HG03520 (cell line): ENCODE measurements around the gene UBL4B.
"Not testable (repeated sequence)": the region's sequence is repeated elsewhere in the genome, so short reads cannot be mapped to it uniquely, and the experiment has no call there.

Experiments used
- ATAC-seq: cut with Tn5 transposase; IDR thresholded peaks from one replicate; pipeline ENCODE4 v1.9.1; 2021; ENCODE audit warnings: mild to moderate bottlenecking, moderate library complexity; ENCODE audit not compliant: unreplicated experiment

Gene UBL4B

DNA sequence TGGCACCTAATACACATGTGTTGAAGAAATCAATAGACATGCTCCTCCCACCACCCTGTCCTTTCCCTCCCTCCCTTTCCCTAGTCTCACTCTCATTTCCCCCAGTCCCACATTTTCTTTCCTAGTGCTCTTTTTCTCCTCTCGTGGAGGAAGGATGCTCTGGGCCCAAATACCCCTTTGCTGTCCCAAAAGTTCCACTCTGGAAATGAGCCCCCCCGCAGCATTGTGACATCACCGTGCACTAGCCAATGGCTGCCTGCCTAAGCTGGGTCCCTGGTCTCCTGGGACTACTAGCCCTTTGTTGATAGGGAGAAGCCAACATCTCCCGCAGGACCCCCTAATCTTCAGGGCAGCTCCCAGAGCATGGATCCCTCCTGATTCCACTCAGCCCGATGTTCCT lies at the start of gene UBL4B:
Gene UBL4B, plus strand, starts transcription at position 301 of the 400 bp plus-strand sequence. Its CDS starts 92 bp downstream, at position 393.
- no peak for ATAC-seq

DNA sequence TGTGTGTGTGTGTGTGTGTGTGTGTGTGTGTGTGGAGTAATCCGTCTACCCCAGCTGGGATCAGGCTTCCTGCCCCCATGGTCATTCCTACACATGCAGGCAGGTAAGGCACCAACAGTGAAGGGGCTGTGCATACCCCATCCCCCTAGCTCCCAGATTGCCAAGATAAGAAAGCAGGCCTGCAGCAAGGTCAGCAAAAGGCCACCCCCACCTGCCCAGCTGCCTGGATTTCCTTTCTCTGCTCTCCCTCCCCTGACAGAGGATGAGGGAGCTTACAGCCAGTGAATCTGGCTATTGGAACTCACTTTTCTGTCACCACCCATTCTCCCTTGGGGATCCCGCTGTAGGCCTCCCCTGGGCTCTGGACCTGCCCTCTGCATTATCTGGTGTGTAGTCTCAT lies 49.6 kb upstream of the UBL4B start:
- no peak for ATAC-seq

DNA sequence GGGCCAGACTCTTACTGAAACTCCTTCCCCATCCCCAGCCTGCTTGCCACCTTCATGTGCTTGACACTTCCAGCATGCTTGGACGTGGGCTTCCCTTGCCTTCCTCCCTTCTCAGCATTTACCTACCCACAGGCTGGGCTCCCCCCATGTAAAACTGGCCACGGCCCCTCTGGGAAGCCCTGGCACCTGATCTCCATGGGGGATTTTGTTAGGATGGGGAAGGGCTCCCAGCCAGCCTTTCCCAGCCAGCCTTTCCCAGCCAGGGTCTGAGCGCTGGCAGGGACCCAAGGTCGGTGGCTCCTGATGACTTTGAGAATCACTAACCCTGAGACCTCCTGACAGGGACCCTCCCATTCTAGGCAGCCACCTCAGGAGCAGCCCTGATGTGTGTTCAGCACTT lies 48.5 kb upstream of the UBL4B start:
- ATAC-seq: no peak

DNA sequence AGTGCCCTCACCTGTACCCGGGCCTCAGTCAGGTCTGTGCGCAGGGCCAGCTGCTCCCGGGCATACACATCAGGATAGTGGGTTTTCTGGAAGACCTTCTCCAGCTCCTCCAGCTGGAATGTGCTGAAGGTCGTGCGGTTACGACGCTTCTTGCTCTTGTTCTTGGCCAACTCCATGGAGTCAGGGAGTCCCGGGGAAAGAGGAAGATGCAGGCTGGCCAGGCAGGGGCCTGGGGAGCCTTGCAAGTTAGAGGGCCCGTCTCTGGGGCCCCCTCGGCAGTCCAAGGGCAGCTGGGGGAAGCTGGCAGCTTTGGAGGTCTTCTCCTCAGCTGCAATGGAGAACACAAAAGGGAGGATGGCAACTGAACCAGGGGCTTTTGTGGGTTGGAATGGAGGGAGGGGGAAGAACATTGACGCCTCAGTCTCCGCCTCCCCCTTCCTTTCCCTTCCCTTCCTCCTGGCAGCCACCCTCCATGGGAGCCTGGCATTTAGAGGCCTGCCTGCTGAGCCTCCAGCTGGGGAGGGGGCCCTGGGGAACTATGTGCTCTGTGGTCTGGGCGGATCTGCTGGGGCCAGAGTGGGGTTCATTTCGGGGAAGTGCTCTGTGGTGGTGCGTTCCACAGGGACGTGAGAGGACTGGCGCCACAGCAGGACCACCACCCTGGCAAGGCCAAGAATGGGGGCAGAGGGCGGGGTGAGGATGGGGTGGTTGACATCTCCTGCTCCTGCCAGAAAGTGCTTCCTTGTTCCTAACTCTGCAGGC lies 47.5 kb upstream of the UBL4B start:
- no peak for ATAC-seq

- ATAC-seq: no peak
Measured at GRCh38 chr1:110065841-110066240, 46.4 kb upstream of the UBL4B start.

- no peak for ATAC-seq
Measured at GRCh38 chr1:110067479-110067892, 44.8 kb upstream of the UBL4B start.

DNA sequence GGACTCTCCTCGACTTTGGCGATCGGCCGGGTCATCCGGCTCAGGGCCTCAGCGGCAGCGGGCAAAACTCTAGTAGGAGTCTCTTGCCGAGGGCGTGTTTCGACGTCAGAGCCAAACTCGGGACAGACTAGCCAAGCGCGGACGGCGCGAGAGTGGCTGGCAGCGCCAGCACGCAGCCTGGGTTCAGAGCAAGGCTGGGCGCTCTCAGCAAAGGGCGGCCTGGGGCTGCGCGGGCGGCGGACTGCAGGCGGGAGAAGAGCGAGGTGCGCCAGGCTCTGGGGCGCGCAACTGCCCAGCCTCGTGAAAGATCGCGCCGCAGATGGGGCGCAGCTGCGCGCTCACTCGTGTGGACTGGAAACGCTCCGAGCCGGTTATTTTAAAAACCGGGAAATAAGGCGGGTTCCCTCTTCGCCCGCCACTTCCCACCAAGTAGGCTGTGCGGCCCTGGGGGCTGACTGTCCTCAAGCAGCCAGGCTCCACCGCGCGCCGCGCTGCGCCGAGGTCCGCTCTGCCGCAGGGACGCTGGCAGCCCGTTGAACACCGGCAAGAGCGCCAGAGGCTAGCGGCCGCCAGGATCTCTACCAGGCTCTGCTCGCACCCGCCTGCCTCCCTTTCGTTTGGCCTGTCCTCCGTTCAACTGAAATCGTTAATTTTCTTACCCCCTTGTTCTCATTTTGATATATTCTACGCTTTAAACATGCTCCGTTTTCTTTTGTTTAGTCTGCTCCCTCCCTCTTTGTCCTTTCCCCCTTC lies 44.2 kb upstream of the UBL4B start:
- no peak for ATAC-seq

DNA sequence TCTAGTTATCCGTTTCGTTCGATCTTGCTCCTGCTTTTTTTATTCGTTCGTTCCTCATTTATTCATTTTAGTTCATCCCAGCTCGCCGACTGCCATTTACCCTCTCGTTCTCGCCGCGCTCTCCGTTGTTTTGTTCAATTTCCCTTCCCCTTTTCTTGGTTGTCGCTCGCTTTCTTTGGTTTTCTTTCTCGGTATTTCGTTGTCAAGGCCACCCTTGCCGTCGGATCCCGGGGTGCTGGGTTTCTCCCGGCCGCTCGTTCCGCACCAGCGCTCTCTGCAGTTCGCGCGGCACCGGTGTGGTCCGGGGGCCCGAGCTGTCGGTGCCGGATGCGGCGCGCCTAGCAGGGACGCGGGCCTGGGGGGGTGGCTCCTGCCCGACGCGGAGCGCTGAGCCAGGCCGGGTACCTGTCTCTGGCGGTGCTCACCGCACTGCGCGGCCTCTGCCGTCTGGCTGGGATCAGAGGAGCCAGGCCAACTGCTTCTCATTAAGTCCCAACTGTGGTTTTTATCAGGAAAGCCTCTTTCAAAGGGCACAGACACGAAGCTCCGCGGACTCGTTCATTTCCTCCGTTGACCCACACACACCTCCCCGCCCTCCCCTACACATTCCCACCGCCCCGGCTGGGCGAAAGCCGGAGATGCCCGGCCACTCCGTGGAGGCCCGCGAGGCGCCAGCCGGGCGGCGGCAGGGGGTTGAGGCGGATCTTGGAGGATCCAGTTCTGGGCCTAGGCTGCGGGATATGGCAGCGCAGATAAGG lies 43.4 kb upstream of the UBL4B start:
- ATAC-seq: no peak

- ATAC-seq: no peak
Measured at GRCh38 chr1:110069404-110070281, 42.6 kb upstream of the UBL4B start.

DNA sequence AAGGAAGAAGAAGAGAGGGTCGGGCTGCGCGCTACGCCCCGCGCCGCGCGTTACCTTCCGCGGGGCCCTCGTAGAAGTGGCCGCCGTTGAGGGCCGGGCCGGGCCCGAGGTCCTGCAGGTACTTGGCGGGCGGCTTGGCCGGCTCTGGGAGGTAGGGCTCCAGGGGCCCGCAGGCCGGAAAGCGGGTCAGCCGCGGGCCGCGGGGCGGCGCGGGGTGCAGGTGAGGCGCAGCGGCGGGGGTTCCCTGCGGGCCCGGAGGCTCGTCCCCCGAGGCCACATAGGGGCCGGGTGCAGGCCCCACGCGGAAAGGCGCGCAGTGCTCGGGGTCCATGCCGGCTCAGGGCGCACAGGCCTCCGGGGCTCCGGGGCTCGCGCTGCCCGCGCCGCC lies 42.0 kb upstream of the UBL4B start:
- ATAC-seq: no peak

DNA sequence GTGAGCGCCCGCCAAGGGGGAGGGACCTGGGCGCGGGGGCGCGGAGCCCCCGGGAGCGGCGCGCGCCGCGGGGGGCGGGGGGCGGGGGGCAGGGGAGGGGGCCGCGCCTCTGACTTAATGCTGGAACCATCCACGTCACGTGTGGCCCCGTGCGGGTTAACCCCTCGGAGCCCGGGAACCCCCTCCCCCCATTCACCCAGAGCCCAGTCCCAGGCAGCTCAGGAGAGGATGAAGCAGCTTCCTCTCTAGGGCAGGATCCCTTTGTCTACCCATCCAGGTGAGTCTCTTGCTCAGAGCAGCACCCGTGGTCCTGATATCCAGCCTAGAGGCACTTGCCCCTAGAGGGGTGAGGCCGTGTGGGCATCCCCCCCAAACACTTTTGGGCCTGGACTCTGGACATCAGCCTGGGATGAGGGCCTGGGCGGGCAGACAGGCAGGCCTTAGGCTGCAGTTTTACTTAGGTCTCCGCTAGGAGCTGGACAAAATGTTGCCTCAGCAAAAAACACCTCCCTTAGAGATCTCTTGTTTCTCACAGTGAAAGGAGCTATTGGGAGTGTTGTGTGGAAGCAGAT lies 41.5 kb upstream of the UBL4B start, which contains the start of gene ALX3:
Gene ALX3, minus strand, starts transcription at position 2 of the 572 bp plus-strand sequence. CDS start 60 bp downstream, outside the sequence.
- ATAC-seq: no peak

DNA sequence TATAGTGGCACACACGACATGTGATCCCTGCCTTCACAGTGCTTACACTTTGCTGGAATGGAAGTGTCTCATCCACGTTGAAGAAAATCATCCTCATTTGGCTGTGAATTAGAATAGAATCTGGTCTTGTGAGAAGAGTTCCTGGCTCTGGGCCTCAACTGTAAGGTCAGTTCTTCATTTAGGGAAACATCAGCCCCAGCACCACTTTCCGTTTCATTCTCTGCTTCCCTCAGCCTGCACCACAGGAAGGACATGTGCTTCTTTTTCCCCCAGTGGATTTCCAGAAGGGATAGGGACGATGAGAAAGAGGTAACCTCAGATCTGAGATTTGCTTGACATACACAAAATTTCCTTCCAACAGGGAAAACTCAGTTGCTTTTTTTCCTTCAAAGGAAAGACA lies 38.1 kb upstream of the UBL4B start:
- ATAC-seq: no peak

DNA sequence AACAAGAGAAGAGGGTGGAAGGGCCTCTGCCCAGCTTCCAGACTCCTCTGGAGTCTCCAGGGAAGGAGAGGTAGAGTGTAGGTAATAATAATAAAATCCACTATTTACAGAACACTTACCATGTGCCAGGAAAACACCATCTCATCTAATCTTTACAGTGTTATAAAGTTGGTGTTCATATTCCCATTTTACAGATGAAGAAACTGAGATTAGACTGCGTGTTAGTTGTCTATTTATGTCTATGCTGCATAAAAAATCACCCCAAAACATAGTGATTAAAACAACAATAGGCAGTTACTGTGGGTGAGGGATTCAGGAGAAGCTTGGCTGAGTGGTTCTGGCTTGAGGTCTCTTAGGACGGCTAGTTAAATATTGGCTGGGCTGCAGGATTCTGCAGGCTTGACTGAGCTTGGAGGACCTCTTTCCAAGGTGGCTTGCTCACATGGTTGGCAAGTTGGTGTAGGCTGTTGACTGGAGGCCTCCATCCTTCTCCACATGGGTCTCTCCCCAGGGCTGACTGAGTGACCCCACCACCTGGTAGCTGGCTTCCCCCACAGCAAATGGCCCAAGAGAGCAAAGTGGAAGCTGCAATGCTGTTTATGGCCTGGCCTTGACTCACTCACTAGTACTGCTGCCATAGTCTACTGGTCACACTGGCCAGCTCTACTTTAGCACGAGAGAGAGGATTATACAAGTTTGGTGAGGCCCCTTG lies 35.3 kb upstream of the UBL4B start:
- no peak for ATAC-seq

- not testable (repeated sequence) for ATAC-seq
Measured at GRCh38 chr1:110079995-110080394, 32.2 kb upstream of the UBL4B start.

GRCh38 chr1:110081061-110081460 lies 31.2 kb upstream of the UBL4B start:
- no peak for ATAC-seq

DNA sequence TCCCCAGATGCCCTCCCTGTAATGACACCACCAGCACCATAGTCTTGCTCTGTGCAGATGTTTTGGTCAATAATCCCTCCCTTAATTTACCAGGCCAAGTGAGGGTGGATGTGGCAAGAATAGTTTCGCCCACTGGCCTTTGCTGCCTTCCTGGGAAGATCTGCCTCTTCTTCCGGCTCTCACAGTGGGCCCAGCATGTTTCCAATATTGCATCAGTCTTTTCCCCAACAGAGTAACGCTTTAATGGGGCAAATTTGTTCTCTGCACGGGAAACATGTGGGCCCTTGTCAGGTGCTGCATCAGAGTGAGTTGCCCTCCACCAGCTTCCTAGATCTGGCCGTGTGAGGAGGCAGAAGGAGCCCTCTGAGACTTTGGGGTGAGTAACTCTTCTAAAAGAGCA lies 29.8 kb upstream of the UBL4B start:
- ATAC-seq: no peak

DNA sequence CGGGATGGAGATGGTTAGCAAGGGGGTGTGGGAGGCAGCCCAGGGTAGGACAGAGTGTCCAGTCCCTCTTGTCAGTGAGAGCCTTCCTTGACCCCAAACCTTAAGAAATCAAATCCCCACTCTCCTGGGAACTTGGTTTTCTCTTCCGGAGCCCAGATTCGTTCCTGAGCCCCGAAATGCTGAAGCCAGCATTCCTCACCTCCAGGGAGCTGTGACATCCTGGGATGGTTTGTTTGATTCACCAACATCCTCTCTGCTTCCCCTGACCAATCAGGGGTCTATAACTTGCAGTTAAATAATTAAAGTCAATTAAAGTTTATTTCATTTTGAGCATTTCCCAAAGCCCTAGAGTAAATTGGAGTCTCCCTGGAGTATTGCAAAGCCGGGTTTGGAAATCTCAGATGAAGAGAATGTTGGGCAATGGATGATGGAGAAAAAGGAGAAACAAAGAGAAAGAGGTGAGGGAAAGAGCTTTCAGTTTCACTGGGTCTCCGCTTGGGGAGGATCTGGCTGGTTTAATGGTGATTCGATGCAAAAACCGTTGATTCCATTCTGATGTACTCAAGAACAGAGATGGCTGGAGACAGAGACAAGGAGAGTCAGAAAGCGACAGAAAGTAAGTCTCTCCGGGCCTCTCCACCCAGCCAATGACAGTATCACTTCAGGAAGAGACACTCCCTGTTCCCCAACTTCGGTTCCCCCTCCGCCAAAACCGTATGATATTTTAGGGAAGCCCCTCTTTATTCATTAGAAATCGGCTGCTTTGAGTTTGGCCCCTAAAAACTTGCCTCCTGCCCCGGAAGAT lies 29.0 kb upstream of the UBL4B start:
- no peak for ATAC-seq

GRCh38 chr1:110083866-110084226 lies 28.4 kb upstream of the UBL4B start:
- no peak for ATAC-seq
